Measurements from ENCODE around the gene SMYD3. TPM values are rescaled to one million over a fixed set of nuclear protein-coding genes. Genes with fewer than 3 reads are reported as not detected.

Gene SMYD3
- total RNA-seq, 1 experiment from 2014 or later: 25.5 TPM

GRCh38 chr1:246416261-246416660 is 90.8 kb downstream of the SMYD3 start:
- Histone ChIP-seq H2AK5ac (ENCODE audit: insufficient read length, low read length) (no peak overlapping the region), H2BK12ac (ENCODE audit: insufficient read length, low read depth, low read length) (no peak overlapping the region), H2BK120ac (ENCODE audit: low read depth, low read length, poor library complexity, severe bottlenecking) (no peak overlapping the region), H3T11ph (ENCODE audit: low read length) (no peak overlapping the region), H3K9me3 (ENCODE audit: control insufficient read depth, low read depth, low read length) (no peaks in the 10 kb centered on the region), H4K20me1 (ENCODE audit: control insufficient read depth, insufficient read depth, insufficient read length) (peaks cover 3% of the 10 kb centered on the region), H3K4me1 (ENCODE audit: insufficient read depth, low read length) (no peaks in the 10 kb centered on the region), H2AFZ (ENCODE audit: low read length) (no peak overlapping the region), H3K4ac (ENCODE audit: low read depth, low read length) (no peak overlapping the region), H3K14ac (ENCODE audit: insufficient read depth, low read length) (no peak overlapping the region), H3K18ac (ENCODE audit: insufficient read length, low read depth, low read length) (no peak overlapping the region), H4K91ac (ENCODE audit: insufficient read length, low read depth, low read length) (no peak overlapping the region), H4K8ac (replicated peaks; ENCODE audit: insufficient read length, low read depth, low read length) (no peak overlapping the region), H2BK15ac (ENCODE audit: low read depth, low read length) (no peak overlapping the region), H3K23ac (ENCODE audit: insufficient read length, low read depth, low read length) (no peak overlapping the region), H3K23me2 (ENCODE audit: insufficient read length, low read depth, low read length, poor library complexity, severe bottlenecking) (peaks cover 3% of the 10 kb centered on the region), H2BK5ac (ENCODE audit: insufficient read length, low read length) (no peak overlapping the region), H3K9ac (ENCODE audit: extremely low read depth, insufficient read length, low read length) (no peak overlapping the region), H4K5ac (ENCODE audit: insufficient read length, low read depth, low read length) (no peak overlapping the region), H3K79me2 (ENCODE audit: insufficient read depth, low read length) (no peaks in the 10 kb centered on the region), H3K27me3 (ENCODE audit: insufficient read depth, low read length) (no peaks in the 10 kb centered on the region), H3K27ac (ENCODE audit: insufficient read length, low read depth, low read length) (no peak overlapping the region), H3K4me2 (ENCODE audit: insufficient read depth, insufficient read length, low read length) (no peak overlapping the region), H3K79me1 (ENCODE audit: insufficient read depth, low read depth, low read length, poor library complexity, severe bottlenecking) (no peaks in the 10 kb centered on the region), H2BK20ac (ENCODE audit: low read depth, low read length, poor library complexity, severe bottlenecking) (no peak overlapping the region), H3K56ac (ENCODE audit: insufficient read length, low read depth, low read length) (no peak overlapping the region)
- Mint-ChIP-seq H3K4me3 (no peak overlapping the region), H3K36me3 (ENCODE audit: insufficient read depth in 1 of 3, low read depth in 3 of 3) (peaks cover 19 to 27% (median 22%) of the 10 kb centered on the region in 3 experiments), H3K4me1 (peaks cover 2 to 3% of the 10 kb centered on the region in 2 experiments; a peak in 2 of 4 replicates), H3K9me3 (peaks cover 16 to 19% of the 10 kb centered on the region in 2 experiments; a peak in 4 of 5 replicates), H3K27ac (no peak overlapping the region), H3K27me3 (ENCODE audit: low read depth) (no peaks in the 10 kb centered on the region; the same call in 1 of the 2 replicates)
- WGBS (ENCODE audit: extremely low coverage, insufficient read length, low lambda C conversion rate): no CpG with 5 or more reads among the region's 1 CpG
- DNase-seq: no peak
- TF ChIP-seq CTCF (conservative IDR thresholded peaks at IDR 0.05): no peak

Measured in H9 (cell line).